HG02970 (cell line): ENCODE results near the gene C22orf15.

Experiments
- ATAC-seq: cut with Tn5 transposase; IDR thresholded peaks from one replicate; pipeline ENCODE4 v1.9.1; 2021; ENCODE audit warnings: mild to moderate bottlenecking, moderate library complexity, moderate number of reproducible peaks; ENCODE audit not compliant: unreplicated experiment, low FRiP score

C22orf15 gene

DNA sequence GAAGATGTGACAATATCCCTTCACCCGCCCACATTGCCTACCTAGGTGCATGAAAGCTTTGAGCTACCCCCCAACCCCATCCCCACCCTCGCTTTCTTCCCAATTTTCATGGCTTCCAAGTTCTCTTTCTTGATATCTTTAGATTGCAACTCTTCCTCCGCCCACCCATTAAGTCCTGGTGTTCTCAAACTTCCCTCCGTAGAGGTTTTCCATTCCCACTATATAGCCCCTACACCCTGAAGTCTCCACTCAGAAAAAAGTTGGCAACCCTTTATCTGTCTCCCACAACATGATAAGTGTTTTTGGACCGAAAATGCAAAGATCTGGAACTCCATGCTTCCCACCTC is 12.4 kb upstream of the C22orf15 start:
- ATAC-seq, result no peak

DNA sequence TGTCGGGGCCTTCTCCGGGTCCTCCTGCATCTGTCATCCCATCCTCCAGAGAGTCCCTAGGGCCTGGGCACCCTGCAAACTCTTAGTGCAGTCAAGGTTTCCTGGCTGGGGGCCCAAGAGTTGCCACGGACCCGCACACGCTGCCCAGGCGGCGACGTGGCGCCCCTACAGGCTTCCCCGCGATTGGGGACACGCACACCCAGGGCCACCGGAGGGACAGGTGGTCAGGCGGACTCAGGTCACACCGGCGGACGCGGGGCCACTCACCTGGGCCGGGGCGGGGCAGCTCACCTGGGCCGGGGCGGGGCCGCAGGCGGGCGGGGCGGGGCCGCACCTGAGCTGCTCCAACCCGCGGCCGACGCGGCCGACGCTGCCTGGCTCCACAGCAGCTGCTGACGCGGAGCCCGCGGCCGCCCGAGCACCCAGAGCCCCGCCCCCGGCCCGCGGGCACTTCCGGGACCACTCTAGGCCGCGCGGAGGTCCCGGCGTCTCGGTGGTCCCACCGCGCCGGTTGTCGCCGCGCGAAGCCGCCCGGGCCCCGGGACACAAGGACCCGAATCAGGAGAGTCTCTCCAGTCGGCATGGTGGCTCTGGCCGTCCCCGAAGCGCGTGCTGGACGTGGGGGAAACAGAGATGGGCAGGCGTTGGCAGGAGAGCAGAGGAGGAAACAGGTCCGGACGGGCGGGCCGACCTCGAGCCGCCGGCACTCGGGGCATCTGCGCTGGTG is 11.9 kb upstream of the C22orf15 start, which contains the start of gene ZNF70:
TSS of gene ZNF70 (minus strand) at position 399 of the 727 bp plus-strand sequence. CDS start 5,972 bp downstream, outside the sequence.
- peak; percentile 71 for ATAC-seq

DNA sequence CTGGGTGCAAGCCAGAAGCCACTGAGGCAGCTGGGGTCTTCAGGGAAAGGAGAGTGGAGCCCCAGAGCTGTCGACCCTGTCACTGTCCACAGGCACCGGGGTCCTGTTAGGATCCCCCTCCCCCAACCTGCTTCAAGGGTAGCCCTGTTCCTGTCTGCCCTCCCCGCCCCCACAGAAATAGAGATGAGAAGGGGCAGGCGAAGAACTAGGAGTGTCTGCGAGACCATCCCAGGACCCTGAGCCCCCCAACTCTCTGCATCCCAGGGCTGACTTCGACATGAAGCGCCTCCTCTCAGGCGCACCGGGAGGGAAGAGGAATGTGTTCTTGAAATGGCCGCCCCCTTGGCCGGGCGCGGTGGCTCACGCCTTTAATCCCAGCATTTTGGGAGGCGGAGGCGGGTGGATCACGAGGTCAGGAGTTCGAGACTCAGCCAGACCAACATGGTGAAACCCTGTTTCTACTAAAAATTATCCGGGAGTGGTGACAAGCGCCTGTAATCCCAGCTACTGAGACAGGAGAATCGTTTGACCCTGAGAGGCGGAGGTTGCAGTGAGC is 11.3 kb upstream of the C22orf15 start:
- no peak for ATAC-seq

DNA sequence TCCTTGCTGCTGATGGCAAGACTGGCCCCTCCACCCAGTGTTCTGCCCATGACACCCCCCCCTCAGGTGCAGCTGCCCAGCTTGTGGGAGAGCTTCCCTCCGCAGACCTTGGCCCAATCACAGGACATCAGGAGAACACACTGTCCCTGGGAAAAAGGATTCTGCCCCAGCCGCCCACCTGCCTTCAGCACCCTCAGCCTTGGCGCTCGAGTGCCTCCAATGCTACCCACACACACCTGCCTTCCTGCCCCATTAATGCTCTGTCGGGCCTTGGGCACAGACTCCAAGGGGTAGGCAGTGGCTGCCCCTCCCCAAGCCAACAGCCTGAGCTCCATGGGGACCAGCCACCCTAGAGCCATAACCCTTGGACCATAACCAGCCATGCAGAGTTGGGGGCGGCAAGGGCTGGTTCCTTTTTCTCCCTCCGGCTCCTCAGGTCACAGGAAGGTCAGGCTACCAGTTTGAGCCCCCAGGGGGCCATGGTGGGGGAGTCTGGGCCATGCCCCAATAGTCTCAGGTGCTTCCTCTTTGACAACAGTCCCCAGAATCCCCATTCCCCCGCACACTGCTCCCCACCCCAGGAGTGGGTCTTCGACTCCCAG is 10.6 kb upstream of the C22orf15 start:
- no peak for ATAC-seq

DNA sequence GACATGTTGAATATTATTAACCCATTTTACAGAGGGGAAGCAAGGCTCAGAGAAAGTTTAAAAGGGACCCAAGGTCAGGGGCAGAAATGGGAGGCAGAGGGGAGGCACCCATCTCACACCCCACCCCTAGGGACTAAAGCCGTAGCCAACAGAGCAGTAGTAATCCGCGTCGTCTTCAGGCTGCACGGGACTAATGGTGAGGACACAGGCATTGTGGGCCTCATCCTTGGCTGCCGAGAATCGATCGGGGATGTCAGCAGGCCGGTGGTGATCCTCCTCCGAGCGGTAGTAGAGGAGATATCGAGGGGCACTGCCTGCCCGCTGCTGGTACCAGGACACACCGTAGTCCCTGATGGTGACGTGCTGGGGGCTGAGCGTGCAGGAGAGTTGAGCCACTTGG is 10.0 kb upstream of the C22orf15 start:
- no peak for ATAC-seq

DNA sequence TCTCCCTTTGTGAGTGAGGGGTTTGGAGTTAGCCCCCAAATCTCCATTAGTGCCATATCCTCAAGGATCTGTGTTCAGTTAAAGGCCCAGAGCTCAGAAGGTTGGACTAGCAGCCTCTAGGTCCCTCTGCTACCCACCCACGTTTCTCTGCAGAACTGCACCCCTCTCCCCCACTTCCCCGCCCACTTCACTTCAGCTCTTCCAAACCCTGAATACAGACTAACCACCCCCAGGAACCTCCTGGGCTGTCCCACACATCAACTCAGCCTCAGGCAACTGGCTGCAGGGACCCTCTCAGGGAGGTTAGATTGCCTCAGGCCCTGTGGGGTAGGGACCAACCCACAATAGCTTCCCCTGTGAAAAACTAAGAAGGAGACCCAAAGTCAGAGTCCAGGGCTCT is 9.4 kb upstream of the C22orf15 start:
- ATAC-seq, result no peak

DNA sequence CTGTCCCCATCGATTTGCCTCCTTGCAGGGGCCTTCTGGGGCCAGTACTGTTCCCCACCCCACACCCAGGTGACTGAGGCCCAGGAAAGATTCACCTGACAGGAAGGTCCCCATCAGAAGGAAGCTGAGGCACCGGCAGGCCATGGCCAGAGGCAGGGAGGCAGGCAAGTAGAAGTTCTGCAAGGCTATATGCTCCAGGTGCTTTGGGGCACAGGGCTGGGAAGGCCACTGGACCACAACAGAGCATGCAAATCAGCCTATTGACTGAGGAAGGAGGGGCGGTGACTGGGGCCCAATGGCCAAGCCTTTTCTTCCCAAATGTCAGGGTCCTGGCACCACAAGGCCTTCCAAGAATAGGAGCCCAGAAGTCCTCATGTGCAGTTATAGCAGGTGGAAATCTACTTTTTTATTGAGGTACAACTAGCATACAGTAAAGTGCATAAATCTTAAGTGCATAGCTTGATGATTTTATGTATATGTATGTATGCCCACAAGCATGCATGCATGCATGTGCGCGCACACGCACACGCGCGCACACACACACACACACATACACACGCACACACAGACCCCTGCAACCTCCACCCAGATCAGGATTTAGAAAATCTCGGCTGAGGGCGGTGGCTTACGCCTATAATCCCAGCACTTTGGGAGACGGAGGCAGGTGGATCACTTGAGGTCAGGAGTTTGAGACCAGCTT is 8.4 kb upstream of the C22orf15 start, which contains the start of gene VPREB3:
TSS of gene VPREB3 (minus strand) at position 206 of the 700 bp plus-strand sequence. CDS start at position 144, 62 bp downstream.
- ATAC-seq, result no peak

DNA sequence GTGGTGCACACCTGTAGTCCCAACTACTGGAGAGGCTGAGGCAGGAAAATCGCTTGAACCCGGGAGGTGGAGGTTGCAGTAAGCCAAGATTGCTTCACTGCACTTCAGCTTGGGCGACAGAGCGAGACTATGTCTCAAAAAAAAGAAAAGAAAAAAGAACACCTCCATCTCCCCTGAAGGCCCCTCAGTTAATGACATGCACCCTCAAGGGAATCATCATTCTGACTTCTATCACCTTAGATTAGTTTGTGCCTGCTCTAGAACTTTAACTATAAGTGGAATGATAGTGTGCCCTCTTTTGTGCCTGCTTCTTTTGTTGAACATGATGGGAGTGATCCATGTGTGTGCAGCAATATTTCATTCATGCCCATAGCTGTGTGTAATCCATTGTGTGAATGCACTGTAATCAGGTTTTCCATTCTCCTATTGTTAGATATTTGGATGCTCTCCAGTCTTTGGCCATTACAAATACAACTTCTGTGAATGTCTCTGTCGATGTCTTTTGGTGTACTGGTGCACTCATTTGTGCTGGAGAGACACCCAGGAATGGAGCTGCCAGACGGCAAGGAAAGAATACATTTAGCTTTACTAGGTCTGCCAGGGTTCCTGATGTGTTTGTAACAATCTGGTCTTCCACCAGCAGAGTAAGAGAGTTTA is 7.7 kb upstream of the C22orf15 start:
- ATAC-seq, result no peak

DNA sequence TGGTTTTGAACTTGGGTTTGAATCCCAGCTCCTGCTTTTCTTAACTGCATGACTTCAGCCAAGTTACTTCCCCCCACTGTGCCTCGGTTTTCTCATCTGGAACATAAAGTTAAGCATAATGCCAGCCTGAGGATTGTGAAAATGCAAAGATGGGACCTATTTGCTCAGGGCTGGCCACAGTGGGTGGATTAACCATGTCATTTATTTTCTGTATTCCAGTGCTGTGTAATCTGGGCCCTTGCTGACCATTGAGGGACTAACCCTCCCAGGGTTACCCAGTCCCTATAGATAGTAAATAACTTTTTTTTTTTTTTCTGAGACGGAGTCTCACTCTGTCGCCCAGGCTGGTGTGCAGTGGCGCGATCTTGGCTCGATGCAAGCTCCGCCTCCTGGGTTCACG is 7.1 kb upstream of the C22orf15 start:
- no peak for ATAC-seq

DNA sequence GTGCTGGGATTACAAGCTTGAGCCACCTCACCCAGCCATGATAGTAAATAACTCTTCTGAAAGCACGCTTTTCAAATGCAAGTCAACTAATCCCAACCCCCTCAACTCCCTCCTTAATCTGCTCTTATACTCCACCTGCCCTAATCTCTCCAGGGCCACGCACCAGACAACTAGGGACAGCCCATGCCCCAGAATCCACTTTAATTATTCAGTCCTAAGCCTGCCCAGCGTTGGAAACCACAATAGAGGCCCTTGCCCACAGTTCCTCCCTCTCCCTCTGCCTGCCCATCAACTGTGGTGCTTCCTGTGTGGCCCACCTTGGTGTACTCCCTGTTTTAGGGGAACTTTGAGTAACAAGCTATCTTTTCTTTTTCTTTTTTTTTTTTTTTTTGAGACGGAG is 5.9 kb upstream of the C22orf15 start:
- ATAC-seq, result no peak

DNA sequence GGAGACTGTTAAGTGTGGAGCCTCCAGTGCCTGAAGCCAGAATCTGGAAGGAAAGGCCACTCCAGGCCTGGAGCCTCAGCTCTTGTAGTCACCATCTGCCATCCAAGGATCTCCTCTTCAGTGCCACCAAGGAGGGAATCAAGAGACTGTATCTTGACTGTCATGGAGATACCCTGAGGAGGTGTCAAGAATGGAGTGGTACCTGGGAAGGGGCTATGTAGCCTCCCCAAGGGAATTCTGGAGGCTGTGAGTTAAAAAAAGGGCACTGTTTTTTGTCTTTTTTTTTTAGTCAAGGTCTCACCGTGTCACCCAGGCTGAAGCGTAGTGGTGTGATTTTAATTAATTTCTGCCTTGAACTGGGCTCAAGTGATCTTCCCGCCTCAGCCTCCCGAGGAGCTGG is 3.2 kb upstream of the C22orf15 start:
- ATAC-seq, result no peak

DNA sequence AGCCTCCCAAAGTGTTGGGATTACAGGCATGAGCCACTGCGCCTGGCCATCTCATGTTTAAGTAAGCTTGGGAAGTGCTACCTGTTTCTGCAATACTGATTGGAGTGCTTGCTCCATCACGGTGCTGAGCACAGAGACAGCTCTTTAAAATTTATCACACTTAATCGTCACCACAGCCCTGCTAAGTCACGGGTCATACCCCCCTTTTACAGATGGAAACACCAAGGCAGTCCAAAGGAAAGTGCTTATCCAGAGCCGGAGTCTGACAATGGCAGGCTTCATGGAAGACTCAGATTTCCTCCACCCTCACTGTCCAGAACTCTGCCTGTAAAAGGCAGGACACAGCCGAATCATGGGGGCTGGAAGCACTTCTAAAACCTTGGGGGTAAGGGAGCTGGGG is 2.7 kb upstream of the C22orf15 start:
- ATAC-seq, result no peak

DNA sequence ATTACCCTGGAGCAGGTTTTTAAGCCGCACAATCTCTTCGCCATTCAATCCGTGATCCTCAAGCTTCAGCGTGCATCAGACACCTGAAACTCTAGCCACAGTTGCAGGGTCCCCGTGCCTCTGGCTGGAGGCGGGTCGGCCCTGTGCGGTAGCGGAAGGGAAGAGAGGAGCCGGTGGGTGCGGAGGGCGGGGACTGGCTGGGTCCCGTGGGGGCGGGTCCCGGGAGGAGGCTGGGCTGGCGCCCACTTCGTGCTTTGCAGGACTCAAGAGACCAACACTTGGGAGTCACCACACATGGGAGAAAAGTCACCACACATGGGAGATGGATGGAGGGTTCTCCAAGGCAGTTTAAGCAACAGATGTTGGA is 772 bp downstream of the C22orf15 start:
- no peak for ATAC-seq

DNA sequence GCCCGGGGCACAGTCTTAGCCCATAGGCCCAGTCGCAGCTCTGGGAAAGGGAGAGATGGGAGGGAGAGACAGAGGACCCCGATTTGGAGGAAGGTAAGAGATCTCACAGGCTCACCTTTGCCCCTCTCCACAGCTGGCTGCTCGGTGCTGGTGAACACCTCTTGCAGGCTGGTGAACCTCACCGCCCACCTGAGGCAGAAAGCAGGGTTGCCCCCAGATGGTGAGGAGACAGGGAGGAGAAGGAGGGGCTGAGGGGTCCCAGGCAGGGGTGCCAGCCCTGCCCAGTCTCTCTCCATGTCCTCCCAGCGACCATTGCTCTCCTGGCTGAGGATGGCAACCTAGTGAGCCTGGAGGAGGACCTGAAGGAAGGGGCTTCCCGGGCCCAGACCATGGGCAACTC is 1.2 kb downstream of the C22orf15 start:
- ATAC-seq, result no peak

DNA sequence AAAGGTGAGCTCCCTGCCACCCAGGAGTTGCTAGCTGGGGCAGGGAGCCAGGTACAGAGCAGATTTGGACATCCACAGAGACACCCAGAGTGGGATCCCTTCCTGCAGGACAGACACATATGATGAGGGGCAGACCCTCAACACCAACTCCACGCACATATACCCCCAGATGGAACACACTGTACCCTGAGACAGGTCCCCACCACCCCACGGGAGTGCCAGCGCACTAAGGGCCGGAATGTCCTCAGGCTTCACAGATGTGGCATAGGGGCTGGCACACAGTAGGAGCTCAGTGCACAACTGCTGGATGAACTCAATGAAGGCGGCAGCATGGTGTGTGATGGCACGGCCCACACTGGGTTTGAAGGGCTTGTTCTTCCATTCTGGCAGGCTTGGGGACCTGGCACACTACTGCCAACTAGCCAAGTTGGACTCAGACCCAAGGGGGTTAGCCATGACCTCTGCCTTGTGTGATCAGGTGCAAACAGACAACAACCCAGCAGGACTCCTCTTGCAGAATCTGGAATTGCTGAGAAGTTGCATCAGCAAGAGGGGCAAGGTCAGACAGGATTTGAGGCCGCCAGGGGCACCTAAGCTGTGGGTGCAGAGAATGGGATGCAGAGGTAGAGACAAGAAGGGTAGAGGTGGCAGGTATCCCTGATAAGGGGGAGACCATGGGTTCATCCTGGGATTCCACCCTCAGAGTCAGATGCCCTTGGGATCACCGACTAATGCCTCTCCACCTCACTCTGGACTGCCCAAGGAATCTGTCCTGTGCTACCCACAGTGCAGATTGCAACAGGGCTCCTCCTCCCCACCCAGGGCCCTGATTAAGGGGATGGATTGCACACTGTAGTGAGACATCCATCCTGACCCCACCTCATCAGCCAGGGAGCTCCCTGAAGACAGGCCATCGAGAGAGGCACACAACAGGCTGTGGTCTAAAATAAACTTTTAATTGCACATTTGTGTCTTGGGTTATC is 2.4 kb downstream of the C22orf15 start:
- ATAC-seq, result no peak

DNA sequence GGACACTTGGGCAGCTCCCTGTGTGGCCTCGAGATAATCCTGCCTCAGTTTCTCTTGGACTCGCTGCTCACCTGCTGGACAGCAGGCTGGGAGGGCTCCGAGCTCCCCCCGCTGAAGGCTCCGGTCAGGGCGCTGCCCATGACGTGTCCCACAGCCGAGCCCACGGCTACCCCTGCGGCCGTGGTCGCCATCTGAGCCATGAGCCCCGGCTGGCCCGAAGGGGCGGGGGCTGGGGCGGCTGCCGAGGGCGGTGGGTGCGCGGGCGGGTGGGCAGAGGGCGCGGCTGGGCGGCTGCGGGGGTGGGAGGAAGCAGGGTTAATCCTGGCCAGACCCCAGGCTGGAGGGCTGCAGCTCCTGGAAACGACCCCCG is 4.5 kb downstream of the C22orf15 start:
- no peak for ATAC-seq

DNA sequence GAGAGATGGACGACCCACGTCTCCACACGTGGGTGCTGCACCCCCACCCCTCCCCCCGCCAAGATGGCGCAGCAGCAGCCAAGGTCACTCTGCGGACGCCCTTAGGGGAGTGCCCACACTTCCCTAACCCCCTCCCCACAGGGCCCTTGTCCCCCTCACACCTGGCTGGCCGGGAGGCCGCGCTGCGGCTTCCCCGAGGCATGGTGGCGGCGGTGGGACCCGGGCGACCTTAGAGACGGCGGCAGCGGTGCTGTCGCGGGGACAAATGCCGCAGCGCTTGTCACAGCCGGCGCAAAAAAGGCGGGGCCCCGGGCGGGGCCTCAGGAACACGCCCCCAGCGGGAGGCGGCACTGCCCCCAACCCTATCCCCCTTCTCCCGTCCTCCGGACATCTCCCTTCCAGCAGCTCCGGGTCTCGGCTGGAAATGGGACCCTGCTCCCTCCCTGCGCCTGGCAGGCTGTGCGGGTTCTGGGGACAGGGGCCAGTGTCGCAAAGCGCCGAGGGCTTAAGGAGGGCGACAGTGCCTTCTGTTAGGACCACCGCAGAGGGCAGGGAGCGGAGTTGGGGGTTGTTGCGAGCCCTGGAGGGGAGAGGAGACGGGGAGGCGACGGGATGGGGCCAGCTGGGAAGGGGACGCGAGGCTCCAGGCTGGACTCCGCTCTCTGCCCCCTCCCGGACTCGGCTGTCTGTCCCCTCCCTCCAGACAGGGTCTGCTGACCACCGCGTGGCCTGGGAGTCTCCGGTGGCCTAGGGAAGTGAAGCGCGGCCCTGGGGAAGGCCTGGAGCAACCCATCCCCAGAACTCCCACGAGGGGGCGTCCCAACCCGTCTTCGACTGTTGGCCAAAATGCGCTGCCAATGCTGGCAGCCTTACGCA is 5.1 kb downstream of the C22orf15 start, which contains the start of gene CHCHD10:
TSS of gene CHCHD10 (minus strand) at position 300 of the 876 bp plus-strand sequence. CDS start at position 202, 98 bp downstream.
- ATAC-seq, result no peak

DNA sequence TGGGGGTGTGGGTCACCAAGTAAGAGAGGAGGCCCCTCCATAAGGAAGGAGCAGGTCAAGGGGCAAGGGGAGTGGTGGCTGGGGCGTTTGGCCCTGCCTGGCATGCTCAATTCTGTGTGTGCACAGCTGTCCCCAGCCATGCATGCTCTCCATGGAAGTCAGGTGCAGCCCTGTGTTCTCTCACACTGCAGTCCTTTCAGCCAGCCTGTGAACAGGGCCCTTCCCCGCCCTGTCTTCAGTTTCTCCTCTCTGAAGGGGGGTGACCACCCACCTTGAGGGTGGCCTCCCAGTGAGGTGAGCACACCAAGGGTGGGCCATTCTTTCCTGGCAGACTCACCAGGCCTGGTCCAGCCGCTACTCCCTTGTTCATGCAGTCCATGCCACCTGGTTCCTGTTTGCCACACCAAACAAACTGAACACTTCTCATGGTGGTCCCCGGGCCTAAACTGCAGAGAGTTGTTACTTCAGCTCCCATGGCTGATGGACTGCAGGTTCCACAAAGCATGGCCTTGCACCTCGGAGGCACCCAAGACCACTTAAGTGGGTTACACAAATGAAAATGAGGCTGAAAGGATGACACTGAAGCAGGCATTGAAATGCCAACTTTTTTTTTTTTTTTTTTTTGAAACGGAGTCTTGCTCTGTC is 6.7 kb downstream of the C22orf15 start:
- no peak for ATAC-seq
